NB4 (cell line): ENCODE results near the gene ARMS2.

Experiments
- DNase-seq: peaks from one replicate; pipeline ENCODE4 v3.0.0; 2010; ENCODE audit warnings: low read depth
- H3K4me3 ChIP-seq: one replicate; pipeline ENCODE4 v1.5.1; 2011; ENCODE audit warnings: mild to moderate bottlenecking, low read depth, low read length, moderate library complexity
- MYC ChIP-seq: IDR thresholded peaks from 2 replicates; pipeline ENCODE4 v1.6.1; 2011; ENCODE audit warnings: low read depth, low read length
- POLR2A ChIP-seq: IDR thresholded peaks from 2 replicates; pipeline ENCODE4 v1.6.1; 2011; ENCODE audit warnings: mild to moderate bottlenecking; ENCODE audit not compliant: insufficient read length; ENCODE audit errors: extremely low read depth
- TF ChIP-seq, protein P1 (sequence below): IDR thresholded peaks from 2 replicates; pipeline ENCODE4 v1.6.1; 2011; ENCODE audit warnings: low read depth, low read length
- TF ChIP-seq, protein P2 (sequence below): IDR thresholded peaks from one replicate; pipeline ENCODE4 v1.5.1; 2012; ENCODE audit warnings: low read depth, low read length

Gene ARMS2

DNA sequence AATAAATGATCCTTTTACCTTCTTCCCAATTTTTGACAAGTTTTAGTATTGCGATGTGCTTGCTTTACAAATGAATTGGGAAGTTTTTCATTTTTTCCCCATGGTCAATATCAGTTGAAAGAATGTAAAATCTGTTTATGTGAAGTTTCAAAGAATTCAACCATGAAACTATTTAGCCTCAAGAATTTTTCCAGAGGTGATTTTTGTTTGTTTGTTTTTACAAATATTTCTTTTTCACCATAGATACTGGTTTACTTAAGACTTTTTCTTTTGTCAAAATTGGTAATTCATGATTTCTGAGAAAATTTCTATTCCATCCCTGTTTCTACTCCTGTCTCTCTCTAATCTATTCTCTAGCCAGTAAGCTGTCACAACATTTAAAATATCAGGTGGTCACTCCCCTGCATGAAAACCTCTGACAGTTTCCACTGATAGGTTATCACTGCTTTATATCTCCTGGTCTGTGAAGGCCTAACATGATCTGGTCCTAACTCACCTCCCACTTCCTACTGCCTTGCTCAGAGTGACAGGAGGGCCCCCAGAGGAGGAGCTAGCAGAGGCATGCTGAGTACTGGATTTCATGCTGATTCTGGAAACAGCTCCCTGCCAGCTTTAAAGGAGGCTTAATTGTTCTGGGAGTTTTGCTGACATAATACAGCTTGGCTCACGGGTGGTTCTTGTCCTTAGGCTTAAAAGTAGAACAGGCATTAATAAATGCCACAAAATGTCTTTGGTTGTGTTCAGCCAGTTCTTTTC, 7.6 kb upstream of the ARMS2 start:
- no peak for TF ChIP-seq MYC
- TF ChIP-seq POLR2A = no peak
- TF ChIP-seq, protein P1, sequence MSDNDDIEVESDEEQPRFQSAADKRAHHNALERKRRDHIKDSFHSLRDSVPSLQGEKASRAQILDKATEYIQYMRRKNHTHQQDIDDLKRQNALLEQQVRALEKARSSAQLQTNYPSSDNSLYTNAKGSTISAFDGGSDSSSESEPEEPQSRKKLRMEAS = no peak
- TF ChIP-seq, protein P2, sequence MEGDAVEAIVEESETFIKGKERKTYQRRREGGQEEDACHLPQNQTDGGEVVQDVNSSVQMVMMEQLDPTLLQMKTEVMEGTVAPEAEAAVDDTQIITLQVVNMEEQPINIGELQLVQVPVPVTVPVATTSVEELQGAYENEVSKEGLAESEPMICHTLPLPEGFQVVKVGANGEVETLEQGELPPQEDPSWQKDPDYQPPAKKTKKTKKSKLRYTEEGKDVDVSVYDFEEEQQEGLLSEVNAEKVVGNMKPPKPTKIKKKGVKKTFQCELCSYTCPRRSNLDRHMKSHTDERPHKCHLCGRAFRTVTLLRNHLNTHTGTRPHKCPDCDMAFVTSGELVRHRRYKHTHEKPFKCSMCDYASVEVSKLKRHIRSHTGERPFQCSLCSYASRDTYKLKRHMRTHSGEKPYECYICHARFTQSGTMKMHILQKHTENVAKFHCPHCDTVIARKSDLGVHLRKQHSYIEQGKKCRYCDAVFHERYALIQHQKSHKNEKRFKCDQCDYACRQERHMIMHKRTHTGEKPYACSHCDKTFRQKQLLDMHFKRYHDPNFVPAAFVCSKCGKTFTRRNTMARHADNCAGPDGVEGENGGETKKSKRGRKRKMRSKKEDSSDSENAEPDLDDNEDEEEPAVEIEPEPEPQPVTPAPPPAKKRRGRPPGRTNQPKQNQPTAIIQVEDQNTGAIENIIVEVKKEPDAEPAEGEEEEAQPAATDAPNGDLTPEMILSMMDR = no peak
- H3K4me3 ChIP-seq = no peak overlapping the region
- DNase-seq = peak; percentile 20

DNA sequence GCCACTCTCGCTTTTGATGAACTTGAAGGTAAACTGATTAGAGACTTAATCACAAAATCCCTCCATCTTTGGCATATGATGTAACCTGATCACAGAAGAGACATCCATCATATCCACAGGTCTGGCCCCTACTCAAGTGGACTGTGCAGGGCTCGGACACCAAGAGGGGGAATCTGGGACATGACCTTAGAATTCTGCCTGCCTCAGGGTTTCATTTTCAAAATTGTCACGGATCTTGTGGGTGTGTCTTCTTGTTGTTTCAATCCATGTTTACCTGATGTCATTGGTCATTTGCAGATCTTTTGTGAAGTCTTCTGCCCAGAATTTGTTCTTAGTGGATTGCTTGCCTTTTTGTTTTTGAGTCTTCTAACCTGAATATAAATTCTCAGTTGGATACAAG, 5.9 kb upstream of the ARMS2 start:
- TF ChIP-seq, protein P1 = no peak
- TF ChIP-seq MYC (no peak), POLR2A (no peak)
- TF ChIP-seq, protein P2 = no peak
- no peak overlapping the region for H3K4me3 ChIP-seq
- DNase-seq = no peak

DNA sequence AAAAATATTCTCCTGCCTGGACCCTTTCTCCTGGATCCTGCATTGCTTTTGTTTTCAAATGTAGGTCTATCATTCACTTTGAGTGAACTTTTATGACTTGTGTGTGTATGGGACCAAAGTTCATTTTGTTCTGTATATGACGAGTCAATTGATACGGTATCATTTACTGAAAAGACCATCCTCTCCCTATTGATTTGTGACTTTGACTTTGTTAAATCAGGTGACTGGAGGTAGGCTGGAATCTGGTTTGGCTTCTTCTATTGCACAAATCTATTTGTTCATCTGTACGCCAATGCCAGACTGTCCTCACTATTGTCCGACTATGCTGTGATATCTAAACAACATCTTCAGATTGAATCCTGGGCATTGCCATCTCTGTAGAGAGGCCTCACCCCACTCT, 5.3 kb upstream of the ARMS2 start:
- DNase-seq = no peak
- TF ChIP-seq, protein P1 = no peak
- TF ChIP-seq MYC = no peak
- TF ChIP-seq, protein P2 = no peak
- H3K4me3 ChIP-seq = no peak overlapping the region

DNA sequence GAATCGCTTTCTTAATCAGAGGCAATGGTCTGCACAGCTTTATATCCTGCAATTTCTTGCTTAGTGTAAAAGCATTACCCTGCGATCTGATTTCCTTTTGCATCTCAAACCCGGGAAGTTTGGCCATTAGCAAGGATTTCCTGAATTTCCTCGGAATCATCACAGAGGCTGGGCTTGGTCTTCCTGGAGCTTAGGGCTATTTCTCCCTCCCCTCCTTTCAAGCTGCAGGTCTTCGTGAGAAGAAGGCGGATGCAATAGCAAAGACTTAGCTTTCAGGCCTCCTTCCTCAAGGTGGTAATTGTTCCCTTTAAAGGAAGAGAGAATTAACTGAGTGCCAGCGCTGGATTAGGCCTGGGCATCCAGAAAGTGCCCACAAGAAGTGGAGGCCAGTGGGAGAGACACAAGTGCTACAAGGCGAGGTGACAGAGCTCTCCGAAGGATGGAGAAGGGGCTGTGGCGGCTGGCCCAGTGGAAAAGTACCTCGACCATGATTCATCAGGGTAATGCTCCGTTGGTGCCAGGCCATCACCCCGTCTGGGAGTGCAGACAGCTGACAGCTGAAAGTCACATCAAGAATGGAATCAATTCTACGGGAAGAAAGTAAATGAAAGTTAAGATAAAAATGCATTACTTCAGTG, 4.0 kb upstream of the ARMS2 start:
- DNase-seq = no peak
- TF ChIP-seq MYC (no peak), POLR2A (no peak)
- TF ChIP-seq, protein P1 = no peak
- TF ChIP-seq, protein P2 = no peak
- H3K4me3 ChIP-seq = no peak overlapping the region

DNA sequence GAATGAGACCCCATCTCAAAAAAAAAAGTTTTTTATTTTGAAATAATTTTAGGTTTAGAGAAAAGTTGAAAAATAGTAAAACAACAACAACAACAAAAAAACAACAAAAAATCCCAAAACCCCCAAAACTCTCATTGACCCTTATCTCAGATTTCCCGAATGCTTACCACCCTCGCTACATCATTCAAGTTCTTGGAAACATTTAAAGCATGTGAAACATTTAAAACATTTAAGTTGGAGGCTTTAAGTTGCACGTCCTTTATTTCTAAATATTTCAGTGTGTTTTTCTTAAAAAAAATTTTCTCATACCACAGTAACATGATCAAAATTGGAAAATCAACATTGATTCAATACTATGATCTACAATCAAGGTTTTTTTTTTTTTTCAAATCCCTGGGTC, 382 bp upstream of the ARMS2 start:
- DNase-seq = no peak
- no peak overlapping the region for H3K4me3 ChIP-seq
- TF ChIP-seq POLR2A (no peak), MYC (no peak)
- TF ChIP-seq, protein P2 = no peak
- TF ChIP-seq, protein P1 = no peak
